Smooth muscle cell (in vitro differentiated cells): ENCODE results near the gene SYNC. TPM values are rescaled to one million over a fixed set of nuclear protein-coding genes. Genes with fewer than 3 reads are reported as not detected.
"Not testable (repeated sequence)": the region's sequence is repeated elsewhere in the genome, so short reads cannot be mapped to it uniquely, and the experiment has no call there.

Experiments used
- DNase-seq: peaks from one replicate; lab custom pipeline; 2025; ENCODE audit not compliant: unreplicated experiment; lab: John Stamatoyannopoulos, UW
- H2AFZ ChIP-seq: fragments of 200-600 bp; sonication (generic); 2 replicates; pipeline ENCODE4 v1.6.0; 2016; ENCODE audit warnings: antibody characterized with exemption, low read depth, mild to moderate bottlenecking
- H3F3A ChIP-seq: fragments of 200-600 bp; sonication (generic); 2 replicates; pipeline ENCODE4 v1.6.0; 2017; ENCODE audit warnings: antibody characterized with exemption, low read depth
- H3K27ac ChIP-seq: fragments of 200-600 bp; sonication (generic); 2 replicates; pipeline ENCODE4 v1.5.1; 2016; ENCODE audit warnings: low read depth, mild to moderate bottlenecking
- H3K27me3 ChIP-seq: fragments of 200-600 bp; sonication (generic); 2 replicates; pipeline ENCODE4 v1.6.1; 2016; ENCODE audit warnings: low read depth, mild to moderate bottlenecking
- H3K36me3 ChIP-seq: fragments of 200-600 bp; sonication (generic); 2 replicates; pipeline ENCODE4 v1.5.1; 2016; ENCODE audit warnings: low read depth
- H3K4me1 ChIP-seq: fragments of 200-600 bp; sonication (generic); 2 replicates; pipeline ENCODE4 v1.5.1; 2016; ENCODE audit warnings: low read depth
- H3K4me2 ChIP-seq: fragments of 200-600 bp; sonication (generic); 2 replicates; pipeline ENCODE4 v1.6.0; 2016; ENCODE audit warnings: mild to moderate bottlenecking
- H3K4me3 ChIP-seq: fragments of 200-600 bp; sonication (generic); 2 replicates; pipeline ENCODE4 v1.5.1; 2016; ENCODE audit warnings: mild to moderate bottlenecking
- H3K79me2 ChIP-seq: fragments of 200-600 bp; sonication (generic); 2 replicates; pipeline ENCODE4 v1.6.0; 2016; ENCODE audit warnings: low read depth, mild to moderate bottlenecking
- H3K9ac ChIP-seq: fragments of 200-600 bp; sonication (generic); 2 replicates; pipeline ENCODE4 v1.6.0; 2016; ENCODE audit warnings: low read depth
- H3K9me3 ChIP-seq: fragments of 200-600 bp; sonication (generic); replicated peaks from 2 replicates; pipeline ENCODE4 v1.5.1; 2016; ENCODE audit warnings: low read depth
- H4K20me1 ChIP-seq: fragments of 200-600 bp; sonication (generic); 2 replicates; pipeline ENCODE4 v1.6.0; 2016; ENCODE audit warnings: low read depth
- WGBS: methylation state at CpG from one replicate; pipeline ENCODE4 v1.1.7; 2016; ENCODE audit warnings: low lambda C conversion rate; 5-methylcytosine and 5-hydroxymethylcytosine counted together
- polyA plus RNA-seq: library from polyadenylated mRNA; unstranded; fragments of >200 nt; fragmentation: Nextera tagmentation; extraction: Ambion mirVana; gene quantifications from 2 replicates; pipeline ENCODE4 v1.2.1, GENCODE V29; 2016
- total RNA-seq: library from RNA; depleted of rRNA; stranded (reverse); fragments of >200 nt; gene quantifications from 2 replicates; pipeline ENCODE4 v1.2.3, GENCODE V29; 2014
- TF ChIP-seq, protein P1 (sequence below): fragments of 200-600 bp; sonication (generic); IDR thresholded peaks from 2 replicates; pipeline ENCODE4 v1.5.1; 2017; ENCODE audit warnings: borderline replicate concordance, mild to moderate bottlenecking, antibody characterized with exemption; ENCODE audit not compliant: insufficient read depth, poor library complexity, severe bottlenecking

Gene SYNC
- total and polyA plus RNA-seq, 2 experiments from 2014 or later = 4.6 to 6.2 TPM

DNA sequence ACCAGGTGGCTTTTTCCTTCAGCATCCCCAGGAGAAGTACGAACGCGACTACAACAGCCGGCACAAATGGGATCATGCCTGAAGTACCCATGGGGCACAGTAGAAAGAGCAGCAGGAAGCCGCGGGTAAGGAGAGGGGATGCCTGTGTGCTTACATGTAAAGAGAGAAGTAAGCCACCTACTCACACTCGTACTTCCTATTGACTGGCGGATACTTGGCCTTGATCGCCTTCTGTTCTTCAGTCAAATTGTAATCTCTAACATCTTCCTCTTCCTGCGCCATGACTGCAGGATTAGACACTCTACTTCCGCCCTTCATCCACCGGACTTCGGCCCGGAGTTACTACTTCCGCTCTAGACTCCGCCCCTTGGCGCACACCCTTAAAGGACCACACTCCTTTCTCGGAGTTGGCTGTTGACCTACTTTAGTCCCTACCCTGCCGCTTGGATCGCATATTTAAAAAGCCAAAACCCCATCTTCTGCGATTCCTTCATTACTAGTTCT lies 52.3 kb downstream of the SYNC start, which contains the start of gene ZBTB8OS:
Gene ZBTB8OS, minus strand, starts transcription at position 303 of the 504 bp plus-strand sequence. Its CDS starts 21 bp downstream, at position 282.
- H3K9ac ChIP-seq = peak within 1 kb of the TSS; percentile 94
- WGBS = under 1% methylated on average over 21 of the region's 21 CpGs

DNA sequence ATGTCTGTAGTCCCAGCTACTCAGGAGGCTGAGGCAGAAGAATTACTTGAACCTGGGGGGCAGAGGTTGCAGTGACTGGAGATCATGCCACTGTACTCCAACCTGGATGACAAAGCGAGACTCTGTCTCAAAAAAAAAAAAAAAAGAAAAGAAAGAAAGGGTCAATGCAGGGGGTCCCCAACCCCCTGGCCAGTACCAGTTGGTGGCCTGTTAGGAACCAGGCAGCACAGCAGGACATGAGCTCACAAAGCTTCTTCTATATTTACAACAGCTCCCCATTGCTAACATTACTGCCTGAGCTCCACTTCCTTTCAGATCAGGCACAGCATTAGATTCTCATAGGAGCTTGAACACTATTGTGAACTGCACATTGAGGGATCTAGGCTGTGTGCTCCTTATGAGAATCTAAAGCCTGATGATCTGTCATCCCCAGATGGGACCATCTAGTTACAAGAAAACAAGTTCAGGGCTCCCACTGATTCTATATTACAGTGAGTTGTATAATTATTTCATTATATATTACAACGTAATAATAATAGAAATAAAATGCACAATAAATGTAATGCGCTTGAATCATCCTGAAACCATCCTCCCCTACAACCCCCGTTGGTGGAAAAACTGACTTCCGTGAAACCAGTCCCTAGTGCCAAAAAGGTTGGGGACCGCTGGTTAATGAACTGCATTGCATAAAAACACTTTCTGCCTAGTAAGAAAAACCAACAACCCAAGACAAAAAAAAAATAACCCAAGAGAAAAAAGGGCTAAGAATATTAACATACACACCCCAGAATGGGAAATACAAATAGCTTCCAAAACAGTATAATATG lies 55.0 kb downstream of the SYNC start:
- H3K36me3 ChIP-seq = no peaks in the 10 kb centered on the region
- DNase-seq = no peak
- TF ChIP-seq, protein P1, sequence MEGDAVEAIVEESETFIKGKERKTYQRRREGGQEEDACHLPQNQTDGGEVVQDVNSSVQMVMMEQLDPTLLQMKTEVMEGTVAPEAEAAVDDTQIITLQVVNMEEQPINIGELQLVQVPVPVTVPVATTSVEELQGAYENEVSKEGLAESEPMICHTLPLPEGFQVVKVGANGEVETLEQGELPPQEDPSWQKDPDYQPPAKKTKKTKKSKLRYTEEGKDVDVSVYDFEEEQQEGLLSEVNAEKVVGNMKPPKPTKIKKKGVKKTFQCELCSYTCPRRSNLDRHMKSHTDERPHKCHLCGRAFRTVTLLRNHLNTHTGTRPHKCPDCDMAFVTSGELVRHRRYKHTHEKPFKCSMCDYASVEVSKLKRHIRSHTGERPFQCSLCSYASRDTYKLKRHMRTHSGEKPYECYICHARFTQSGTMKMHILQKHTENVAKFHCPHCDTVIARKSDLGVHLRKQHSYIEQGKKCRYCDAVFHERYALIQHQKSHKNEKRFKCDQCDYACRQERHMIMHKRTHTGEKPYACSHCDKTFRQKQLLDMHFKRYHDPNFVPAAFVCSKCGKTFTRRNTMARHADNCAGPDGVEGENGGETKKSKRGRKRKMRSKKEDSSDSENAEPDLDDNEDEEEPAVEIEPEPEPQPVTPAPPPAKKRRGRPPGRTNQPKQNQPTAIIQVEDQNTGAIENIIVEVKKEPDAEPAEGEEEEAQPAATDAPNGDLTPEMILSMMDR = no peak
- no peak overlapping the region for H3K4me2 ChIP-seq
- no peak overlapping the region for H2AFZ ChIP-seq
- no peaks in the 10 kb centered on the region for H3K9me3 ChIP-seq
- H4K20me1 ChIP-seq = peaks cover 35% of the 10 kb centered on the region
- peaks cover 15% of the 10 kb centered on the region for H3K4me1 ChIP-seq
- H3K27ac ChIP-seq = no peak overlapping the region
- 98% methylated on average over 6 of the region's 6 CpGs for WGBS
- no peak overlapping the region for H3K4me3 ChIP-seq
- H3K79me2 ChIP-seq = peaks cover 66% of the 10 kb centered on the region
- H3K9ac ChIP-seq = no peak overlapping the region
- H3K27me3 ChIP-seq = no peaks in the 10 kb centered on the region
- no peaks in the 10 kb centered on the region for H3F3A ChIP-seq

More for the DNA sequence above, 52.3 kb downstream of the SYNC start, which contains the start of gene ZBTB8OS:
- H3K9me3 ChIP-seq = no peaks in the 10 kb centered on the region
- peak within 1 kb of the TSS; percentile 72 for H2AFZ ChIP-seq
- no peaks in the 10 kb centered on the region for H3F3A ChIP-seq
- no peaks in the 10 kb centered on the region for H3K27me3 ChIP-seq
- peak; percentile 56 for DNase-seq
- peak within 1 kb of the TSS; percentile 94 for H3K4me2 ChIP-seq
- H3K27ac ChIP-seq = peak within 1 kb of the TSS; percentile 96
- peaks cover 5% of the 10 kb centered on the region for H3K36me3 ChIP-seq
- TF ChIP-seq, protein P1 = no peak
- H3K4me3 ChIP-seq = peak within 1 kb of the TSS; percentile 61
- H4K20me1 ChIP-seq = peaks cover 32% of the 10 kb centered on the region
- peaks cover 23% of the 10 kb centered on the region for H3K4me1 ChIP-seq
- peaks cover 77% of the 10 kb centered on the region for H3K79me2 ChIP-seq

DNA sequence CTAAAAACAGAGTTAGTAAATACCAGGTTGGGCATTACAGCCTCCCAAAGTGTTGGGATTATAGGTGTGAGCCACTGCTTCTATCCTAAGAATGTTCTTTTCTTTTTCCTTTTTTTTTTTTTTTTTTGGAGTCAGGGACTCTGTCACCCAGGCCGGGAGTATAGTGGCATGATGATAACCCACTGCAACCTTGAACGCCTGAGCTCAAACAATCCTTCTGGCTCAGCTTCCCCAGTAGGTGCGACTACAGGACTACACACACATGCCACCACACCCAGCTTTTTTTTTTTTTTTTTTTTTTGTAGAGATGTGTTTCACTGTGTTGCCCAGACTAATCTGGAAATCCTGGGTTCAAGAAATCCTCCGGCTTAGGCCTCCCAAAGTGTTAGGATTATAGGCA lies 58.1 kb downstream of the SYNC start:
- Histone ChIP-seq H3K4me2 (no peak overlapping the region), H3K27ac (no peak overlapping the region), H4K20me1 (peaks cover 54% of the 10 kb centered on the region), H3K27me3 (no peaks in the 10 kb centered on the region), H3K79me2 (peaks cover 70% of the 10 kb centered on the region), H3K4me1 (peaks cover 4% of the 10 kb centered on the region), H3K36me3 (no peaks in the 10 kb centered on the region), H2AFZ (no peak overlapping the region), H3K9ac (no peak overlapping the region), H3F3A (no peaks in the 10 kb centered on the region), H3K4me3 (no peak overlapping the region), H3K9me3 (no peaks in the 10 kb centered on the region)
- WGBS = 83% methylated on average over 3 of the region's 4 CpGs
- no peak for DNase-seq
- TF ChIP-seq, protein P1 = no peak

DNA sequence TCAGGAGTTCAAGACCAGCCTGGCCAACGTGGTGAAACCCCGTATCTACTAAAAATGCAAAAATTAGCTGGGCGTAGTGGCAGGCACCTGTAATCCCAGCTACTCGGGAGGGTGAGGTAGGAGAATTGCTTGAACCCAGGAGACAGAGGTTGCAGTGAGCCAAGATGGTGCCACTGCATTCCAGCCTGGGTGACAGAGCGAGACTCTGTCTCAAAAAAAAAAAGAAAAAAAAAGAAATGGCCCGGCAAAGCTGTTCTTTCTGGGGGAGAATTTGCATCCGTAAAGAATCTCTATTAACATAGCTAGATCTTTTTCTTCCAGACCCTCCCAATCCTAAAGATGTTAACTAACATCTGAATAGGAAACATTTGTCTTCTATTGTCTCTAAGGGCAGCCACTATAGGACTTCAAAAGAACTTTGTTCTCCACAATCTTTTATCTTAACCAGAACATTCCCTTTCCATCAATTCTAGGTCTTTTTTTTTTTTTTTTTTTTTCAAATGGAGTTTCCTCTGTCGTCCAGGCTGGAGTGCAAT lies 60.2 kb downstream of the SYNC start:
- H3K9ac ChIP-seq, DNase-seq, H3K4me1 ChIP-seq, H3K36me3 ChIP-seq, H3K27me3 ChIP-seq, H3F3A ChIP-seq, H3K9me3 ChIP-seq, H3K4me3 ChIP-seq, H3K27ac ChIP-seq, H2AFZ ChIP-seq, H3K4me2 ChIP-seq: not testable (repeated sequence)
- WGBS = 65% methylated on average over 8 of the region's 8 CpGs
- H3K79me2 ChIP-seq = peaks cover 69% of the 10 kb centered on the region
- peaks cover 64% of the 10 kb centered on the region for H4K20me1 ChIP-seq
